Hepatocyte (in vitro differentiated cells): ENCODE results near the gene PLEKHA6. TPM values are rescaled to one million over a fixed set of nuclear protein-coding genes. Genes with fewer than 3 reads are reported as not detected.

Source experiments
- DNase-seq: peaks from one replicate; pipeline ENCODE4 v3.0.0-alpha.2; 2016; ENCODE audit warnings: low spot score
- H2AFZ ChIP-seq: fragments of 200-600 bp; sonication (generic); 2 replicates; pipeline ENCODE4 v1.6.0; 2016; ENCODE audit warnings: antibody characterized with exemption, mild to moderate bottlenecking
- H3K27ac ChIP-seq: fragments of 200-600 bp; sonication (generic); 2 replicates; pipeline ENCODE4 v1.5.1; 2016; ENCODE audit warnings: mild to moderate bottlenecking
- H3K27me3 ChIP-seq: fragments of 200-600 bp; sonication (generic); 2 replicates; pipeline ENCODE4 v1.6.1; 2016
- H3K36me3 ChIP-seq: fragments of 200-600 bp; sonication (generic); replicated peaks from 2 replicates; pipeline ENCODE4 v1.5.1; 2016; ENCODE audit warnings: low read depth; ENCODE audit not compliant: insufficient read depth
- H3K4me1 ChIP-seq: fragments of 200-600 bp; sonication (generic); 2 replicates; pipeline ENCODE4 v1.5.1; 2016; ENCODE audit warnings: mild to moderate bottlenecking, moderate library complexity; ENCODE audit not compliant: insufficient read depth
- H3K4me2 ChIP-seq: fragments of 200-600 bp; sonication (generic); 2 replicates; pipeline ENCODE4 v1.6.0; 2016
- H3K4me3 ChIP-seq: fragments of 200-600 bp; sonication (generic); 2 replicates; pipeline ENCODE4 v1.5.1; 2016; ENCODE audit warnings: mild to moderate bottlenecking
- H3K79me2 ChIP-seq: fragments of 200-600 bp; sonication (generic); 2 replicates; pipeline ENCODE4 v1.6.0; 2017; ENCODE audit warnings: mild to moderate bottlenecking
- H3K9me2 ChIP-seq: fragments of 200-600 bp; sonication (generic); replicated peaks from 2 replicates; pipeline ENCODE4 v1.6.0; 2017; ENCODE audit warnings: mild to moderate bottlenecking; ENCODE audit not compliant: insufficient read depth
- H3K9me3 ChIP-seq: fragments of 200-600 bp; sonication (generic); 2 replicates; pipeline ENCODE4 v1.5.1; 2016; ENCODE audit warnings: low read depth, mild to moderate bottlenecking
- H4K20me1 ChIP-seq: fragments of 200-600 bp; sonication (generic); 2 replicates; pipeline ENCODE4 v1.6.0; 2016; ENCODE audit warnings: mild to moderate bottlenecking; ENCODE audit not compliant: insufficient read depth, poor library complexity, severe bottlenecking
- CTCF ChIP-seq: fragments of 200-600 bp; sonication (generic); IDR thresholded peaks from 2 replicates; pipeline ENCODE4 v1.5.1; 2016; ENCODE audit warnings: antibody characterized with exemption, mild to moderate bottlenecking; ENCODE audit not compliant: poor library complexity
- EZH2 ChIP-seq: fragments of 200-600 bp; sonication (generic); IDR thresholded peaks from 2 replicates; pipeline ENCODE4 v1.6.1; 2016; ENCODE audit warnings: antibody characterized with exemption, mild to moderate bottlenecking, borderline replicate concordance
- EZH2phosphoT487 ChIP-seq: fragments of 200-600 bp; sonication (generic); IDR thresholded peaks from one replicate; pipeline ENCODE4 v1.6.1; 2018; ENCODE audit warnings: antibody characterized with exemption, mild to moderate bottlenecking, low read depth, moderate library complexity; ENCODE audit not compliant: unreplicated experiment, severe bottlenecking
- WGBS: methylation state at CpG from one replicate; pipeline ENCODE4 v1.1.6; 2016; ENCODE audit warnings: low lambda C conversion rate; ENCODE audit errors: missing lambda C conversion rate; 5-methylcytosine and 5-hydroxymethylcytosine counted together
- polyA plus RNA-seq: library from polyadenylated mRNA; unstranded; fragments of >200 nt; fragmentation: Nextera tagmentation; extraction: Ambion mirVana; gene quantifications from 2 replicates; pipeline ENCODE4 v1.2.1, GENCODE V29; 2016
- total RNA-seq: library from RNA; depleted of rRNA; stranded (reverse); fragments of >200 nt; gene quantifications from 2 replicates; pipeline ENCODE4 v1.2.3, GENCODE V29; 2014

PLEKHA6 gene
- total and polyA plus RNA-seq, 2 experiments from 2014 or later = 14.3 to 31.5 TPM

- peak overlapping the region; percentile 9 for H3K27ac ChIP-seq
Measured at GRCh38 chr1:204212715-204213114, 147.0 kb downstream of the PLEKHA6 start.

GRCh38 chr1:204211046-204211445 lies 148.7 kb downstream of the PLEKHA6 start:
- DNase-seq = no peak
- 65% methylated on average over 7 of the region's 7 CpGs for WGBS
- no peak for TF ChIP-seq EZH2
- TF ChIP-seq EZH2phosphoT487 = no peak
- TF ChIP-seq CTCF = no peak

More at GRCh38 chr1:204212715-204213114, 147.0 kb downstream of the PLEKHA6 start:
- no peaks in the 10 kb centered on the region for H4K20me1 ChIP-seq
- 97% methylated on average over 3 of the region's 3 CpGs for WGBS
- peak overlapping the region; percentile 78 for H3K4me2 ChIP-seq
- no peaks in the 10 kb centered on the region for H3K36me3 ChIP-seq
- no peak overlapping the region for H2AFZ ChIP-seq
- no peak for DNase-seq
- H3K79me2 ChIP-seq = peaks cover 21% of the 10 kb centered on the region
- TF ChIP-seq EZH2phosphoT487 (no peak), EZH2 (no peak), CTCF (no peak)
- H3K27me3 ChIP-seq = no peaks in the 10 kb centered on the region
- no peaks in the 10 kb centered on the region for H3K9me3 ChIP-seq
- H3K4me3 ChIP-seq = no peak overlapping the region
- no peaks in the 10 kb centered on the region for H3K4me1 ChIP-seq
- H3K9me2 ChIP-seq = no peaks in the 10 kb centered on the region

GRCh38 chr1:204207136-204207616 lies 152.6 kb downstream of the PLEKHA6 start:
- Histone ChIP-seq H3K36me3 (no peaks in the 10 kb centered on the region), H3K4me3 (no peak overlapping the region), H3K27me3 (no peaks in the 10 kb centered on the region), H3K79me2 (peaks cover 10% of the 10 kb centered on the region), H4K20me1 (no peaks in the 10 kb centered on the region), H3K4me2 (no peak overlapping the region), H3K9me3 (no peaks in the 10 kb centered on the region), H3K27ac (no peak overlapping the region), H2AFZ (no peak overlapping the region), H3K4me1 (no peaks in the 10 kb centered on the region), H3K9me2 (no peaks in the 10 kb centered on the region)
- 18% methylated on average over 13 of the region's 13 CpGs for WGBS
- no peak for TF ChIP-seq EZH2phosphoT487
- peak; percentile 78 for TF ChIP-seq CTCF
- TF ChIP-seq EZH2 = no peak
- DNase-seq = peak; percentile 79

More at GRCh38 chr1:204211046-204211445, 148.7 kb downstream of the PLEKHA6 start:
- H2AFZ ChIP-seq = no peak overlapping the region
- H3K9me2 ChIP-seq = no peaks in the 10 kb centered on the region
- H3K36me3 ChIP-seq = no peaks in the 10 kb centered on the region
- no peaks in the 10 kb centered on the region for H4K20me1 ChIP-seq
- H3K4me2 ChIP-seq = no peak overlapping the region
- H3K4me1 ChIP-seq = no peaks in the 10 kb centered on the region
- H3K27me3 ChIP-seq = no peaks in the 10 kb centered on the region
- H3K27ac ChIP-seq = no peak overlapping the region
- H3K79me2 ChIP-seq = peaks cover 21% of the 10 kb centered on the region
- no peaks in the 10 kb centered on the region for H3K9me3 ChIP-seq
- no peak overlapping the region for H3K4me3 ChIP-seq

GRCh38 chr1:204206121-204206520 lies 153.6 kb downstream of the PLEKHA6 start:
- Histone ChIP-seq H3K36me3 (no peaks in the 10 kb centered on the region), H3K9me3 (no peaks in the 10 kb centered on the region), H3K27ac (no peak overlapping the region), H3K4me1 (no peaks in the 10 kb centered on the region), H4K20me1 (no peaks in the 10 kb centered on the region), H2AFZ (no peak overlapping the region), H3K4me3 (no peak overlapping the region), H3K79me2 (peaks cover 6% of the 10 kb centered on the region), H3K4me2 (no peak overlapping the region), H3K9me2 (no peaks in the 10 kb centered on the region), H3K27me3 (no peaks in the 10 kb centered on the region)
- TF ChIP-seq EZH2 (no peak), CTCF (no peak), EZH2phosphoT487 (no peak)
- no peak for DNase-seq
- WGBS = 66% methylated on average over 2 of the region's 2 CpGs
